Nephron (organoid): ENCODE data around the gene OLA1.

Source experiments
- H3K27ac Mint-ChIP-seq, 3 experiments: 2 replicates each; pipeline ENCODE4 v1.8.0; 2020; ENCODE audit warnings: mixed read lengths in 3 of 3, mild to moderate bottlenecking in 2 of 3, moderate library complexity in 1 of 3
- H3K27me3 Mint-ChIP-seq: 2 replicates; pipeline ENCODE4 v1.8.0; 2021; ENCODE audit warnings: low read depth, mild to moderate bottlenecking, moderate library complexity, mixed read lengths
- H3K36me3 Mint-ChIP-seq: 2 replicates; pipeline ENCODE4 v1.8.0; 2020; ENCODE audit warnings: low read depth, mixed read lengths
- H3K4me1 Mint-ChIP-seq: 2 replicates; pipeline ENCODE4 v1.8.0; 2020; ENCODE audit warnings: mixed read lengths
- H3K4me3 Mint-ChIP-seq, 3 experiments: 2 replicates each; pipeline ENCODE4 v1.8.0; 2020; ENCODE audit warnings: mild to moderate bottlenecking in 3 of 3, mixed read lengths in 3 of 3, moderate library complexity in 2 of 3
- H3K9me3 Mint-ChIP-seq: 2 replicates; pipeline ENCODE4 v1.8.0; 2020; ENCODE audit warnings: mixed read lengths
- CTCF ChIP-seq, 3 experiments: fragments of 200-600 bp; sonication (generic); IDR thresholded peaks; one replicate each; pipeline ENCODE4 v1.5.0; 2021; ENCODE audit warnings: antibody characterized with exemption in 3 of 3; ENCODE audit not compliant: unreplicated experiment in 3 of 3

The OLA1 gene

GRCh38 chr2:174106736-174107135 is 141.6 kb downstream of the OLA1 start:
- H3K27ac Mint-ChIP-seq, result no peak overlapping the region
- H3K4me3 Mint-ChIP-seq, result no peak overlapping the region
- no peak for TF ChIP-seq CTCF (IDR thresholded peaks at IDR 0.05; ENCODE audit: unreplicated experiment in 3 of 3)
- H3K27me3 Mint-ChIP-seq, result no peaks in the 10 kb centered on the region
- no peaks in the 10 kb centered on the region for H3K9me3 Mint-ChIP-seq
- no peaks in the 10 kb centered on the region for H3K36me3 Mint-ChIP-seq
- no peaks in the 10 kb centered on the region for H3K4me1 Mint-ChIP-seq

- TF ChIP-seq CTCF (IDR thresholded peaks at IDR 0.05; ENCODE audit: unreplicated experiment in 3 of 3), result no peak
- Mint-ChIP-seq H3K9me3 (no peaks in the 10 kb centered on the region), H3K27me3 (no peaks in the 10 kb centered on the region), H3K4me3 (no peak overlapping the region), H3K4me1 (no peaks in the 10 kb centered on the region), H3K27ac (no peak overlapping the region), H3K36me3 (peaks cover 15% of the 10 kb centered on the region)
Observed at GRCh38 chr2:174094542-174094941, 153.8 kb downstream of the OLA1 start.

- peaks cover 6% of the 10 kb centered on the region for H3K4me1 Mint-ChIP-seq
- peaks cover 40% of the 10 kb centered on the region for H3K36me3 Mint-ChIP-seq
- no peak for TF ChIP-seq CTCF (IDR thresholded peaks at IDR 0.05; ENCODE audit: unreplicated experiment in 3 of 3)
- no peaks in the 10 kb centered on the region for H3K27me3 Mint-ChIP-seq
- no peak overlapping the region for H3K4me3 Mint-ChIP-seq
- peaks cover 9% of the 10 kb centered on the region for H3K9me3 Mint-ChIP-seq
- no peak overlapping the region for H3K27ac Mint-ChIP-seq
Observed at GRCh38 chr2:174090476-174090875, 157.9 kb downstream of the OLA1 start.

- no peak for TF ChIP-seq CTCF (IDR thresholded peaks at IDR 0.05; ENCODE audit: unreplicated experiment in 3 of 3)
- no peak overlapping the region for H3K27ac Mint-ChIP-seq
- peaks cover 9% of the 10 kb centered on the region for H3K9me3 Mint-ChIP-seq
- no peaks in the 10 kb centered on the region for H3K27me3 Mint-ChIP-seq
- peaks cover 32% of the 10 kb centered on the region for H3K36me3 Mint-ChIP-seq
- no peak overlapping the region for H3K4me3 Mint-ChIP-seq
- peaks cover 7% of the 10 kb centered on the region for H3K4me1 Mint-ChIP-seq
Observed at GRCh38 chr2:174088706-174089460, 159.4 kb downstream of the OLA1 start.

GRCh38 chr2:174086708-174087107 is 161.6 kb downstream of the OLA1 start:
- Mint-ChIP-seq H3K27me3 (no peaks in the 10 kb centered on the region), H3K27ac (no peak overlapping the region), H3K4me1 (peaks cover 7% of the 10 kb centered on the region), H3K4me3 (no peak overlapping the region), H3K9me3 (peaks cover 9% of the 10 kb centered on the region), H3K36me3 (peaks cover 31% of the 10 kb centered on the region)
- TF ChIP-seq CTCF (IDR thresholded peaks at IDR 0.05; ENCODE audit: unreplicated experiment in 3 of 3), result no peak

GRCh38 chr2:174085781-174086180 is 162.6 kb downstream of the OLA1 start:
- Mint-ChIP-seq H3K4me3 (no peak overlapping the region), H3K4me1 (peaks cover 7% of the 10 kb centered on the region), H3K36me3 (peaks cover 31% of the 10 kb centered on the region), H3K27me3 (no peaks in the 10 kb centered on the region), H3K9me3 (peaks cover 9% of the 10 kb centered on the region), H3K27ac (peak overlapping the region; percentile 8 to 15 (median 13))
- TF ChIP-seq CTCF (IDR thresholded peaks at IDR 0.05; ENCODE audit: unreplicated experiment in 3 of 3), result no peak
